Uterus (tissue), 2 donors: Measurements from ENCODE around the gene CIB2.

Source experiments
- CTCF ChIP-seq, 4 experiments: fragments of 200-600 bp in 2 of 4; fragments of 450-650 bp in 2 of 4; sonication (generic) in 2 of 4; IDR thresholded peaks; one replicate each; pipeline ENCODE4 v1.5.1; 2016 to 2019; ENCODE audit warnings: antibody characterized with exemption in 4 of 4, mild to moderate bottlenecking in 2 of 4, moderate library complexity in 1 of 4
- POLR2A ChIP-seq, 2 donors: fragments of 450-650 bp; IDR thresholded peaks; one replicate each; pipeline ENCODE4 v1.6.1; 2016; ENCODE audit warnings: antibody characterized with exemption in 2 of 2, mild to moderate bottlenecking in 1 of 2, moderate library complexity in 1 of 2

- TF ChIP-seq CTCF (IDR thresholded peaks at IDR 0.05) (no peak), POLR2A (IDR thresholded peaks at IDR 0.05) (no peak)
Measured at GRCh38 chr15:78101423-78102105, 29.7 kb downstream of the CIB2 start.
